SK-N-SH treated with all-trans-retinoic acid at 6 μM for 48 hours (cell line): ENCODE results near the gene REG3A.

Experiments used
- ARNTL ChIP-seq: fragments of 450-650 bp; formaldehyde crosslinking; IDR thresholded peaks from 2 replicates; pipeline ENCODE4 v1.5.0; 2020; ENCODE audit warnings: low read depth, mild to moderate bottlenecking, moderate library complexity, borderline replicate concordance
- CSDC2 ChIP-seq: fragments of 250-450 bp; sonication (Bioruptor Pico); IDR thresholded peaks from 2 replicates; pipeline ENCODE4 v1.5.0; 2020; ENCODE audit warnings: mild to moderate bottlenecking, moderate library complexity
- GLIS3 ChIP-seq: fragments of 250-450 bp; sonication (Bioruptor Pico); IDR thresholded peaks from 2 replicates; pipeline ENCODE4 v1.5.0; 2020; ENCODE audit warnings: mild to moderate bottlenecking, moderate library complexity
- PATZ1 ChIP-seq: fragments of 250-450 bp; sonication (Bioruptor Pico); IDR thresholded peaks from 2 replicates; pipeline ENCODE4 v1.8.0; 2020; ENCODE audit warnings: mild to moderate bottlenecking, moderate library complexity, borderline replicate concordance
- POU6F1 ChIP-seq: fragments of 250-450 bp; sonication (Bioruptor Pico); IDR thresholded peaks from 2 replicates; pipeline ENCODE4 v1.8.0; 2021; ENCODE audit warnings: low read depth, mild to moderate bottlenecking, moderate library complexity, borderline replicate concordance
- PPARA ChIP-seq: fragments of 250-450 bp; sonication (Bioruptor Pico); IDR thresholded peaks from 2 replicates; pipeline ENCODE4 v1.5.0; 2020; ENCODE audit warnings: mild to moderate bottlenecking, borderline replicate concordance
- RARB ChIP-seq: fragments of 250-450 bp; sonication (Bioruptor Pico); IDR thresholded peaks from 2 replicates; pipeline ENCODE4 v1.8.0; 2021; ENCODE audit warnings: mild to moderate bottlenecking, moderate library complexity
- SNAI2 ChIP-seq: fragments of 250-450 bp; sonication (Bioruptor Pico); IDR thresholded peaks from 2 replicates; pipeline ENCODE4 v1.5.0; 2020; ENCODE audit warnings: mild to moderate bottlenecking, moderate library complexity
- ZFP30 ChIP-seq: fragments of 450-650 bp; formaldehyde crosslinking; IDR thresholded peaks from 2 replicates; pipeline ENCODE4 v1.5.0; 2022; ENCODE audit warnings: mild to moderate bottlenecking, moderate library complexity
- ZNF565 ChIP-seq: fragments of 450-650 bp; formaldehyde crosslinking; conservative IDR thresholded peaks from 2 replicates; pipeline ENCODE4 v1.5.0; 2020; ENCODE audit warnings: low read depth, mild to moderate bottlenecking, moderate library complexity
- ZNF70 ChIP-seq: fragments of 450-650 bp; formaldehyde crosslinking; IDR thresholded peaks from 2 replicates; pipeline ENCODE4 v1.5.0; 2020; ENCODE audit warnings: mild to moderate bottlenecking, moderate library complexity
- TF ChIP-seq, protein P1 (sequence below): fragments of 250-450 bp; sonication (Bioruptor Pico); IDR thresholded peaks from 2 replicates; pipeline ENCODE4 v1.5.0; 2020; ENCODE audit warnings: mild to moderate bottlenecking, moderate library complexity

DNA sequence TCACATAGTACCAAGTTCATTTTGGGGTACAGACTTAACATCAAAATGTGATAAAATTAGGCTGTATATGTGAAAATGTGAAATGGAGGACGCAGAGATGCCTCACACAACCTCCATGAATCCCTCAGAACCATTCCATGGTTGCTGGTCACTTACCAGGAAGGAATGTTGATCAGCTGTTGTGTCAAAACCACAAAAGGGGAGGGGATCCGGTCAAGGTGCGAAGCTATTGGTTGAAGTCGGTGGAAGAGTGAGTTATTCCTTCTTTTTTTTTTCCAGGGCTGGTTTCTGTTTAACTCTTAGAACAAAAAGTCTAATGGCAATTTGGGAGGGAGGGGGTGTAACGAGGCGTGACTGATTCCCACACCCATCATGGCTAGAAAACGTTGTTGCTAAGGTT lies 32.3 kb upstream of the REG3A start:
- no peak for TF ChIP-seq ZNF565 (CRISPR knock-in tag)
- TF ChIP-seq ZNF70 (CRISPR knock-in tag), result no peak
- no peak for TF ChIP-seq ZFP30
- no peak for TF ChIP-seq PATZ1
- no peak for TF ChIP-seq ARNTL (CRISPR knock-in tag)
- TF ChIP-seq POU6F1 (CRISPR knock-in tag), result no peak
- TF ChIP-seq, protein P1, sequence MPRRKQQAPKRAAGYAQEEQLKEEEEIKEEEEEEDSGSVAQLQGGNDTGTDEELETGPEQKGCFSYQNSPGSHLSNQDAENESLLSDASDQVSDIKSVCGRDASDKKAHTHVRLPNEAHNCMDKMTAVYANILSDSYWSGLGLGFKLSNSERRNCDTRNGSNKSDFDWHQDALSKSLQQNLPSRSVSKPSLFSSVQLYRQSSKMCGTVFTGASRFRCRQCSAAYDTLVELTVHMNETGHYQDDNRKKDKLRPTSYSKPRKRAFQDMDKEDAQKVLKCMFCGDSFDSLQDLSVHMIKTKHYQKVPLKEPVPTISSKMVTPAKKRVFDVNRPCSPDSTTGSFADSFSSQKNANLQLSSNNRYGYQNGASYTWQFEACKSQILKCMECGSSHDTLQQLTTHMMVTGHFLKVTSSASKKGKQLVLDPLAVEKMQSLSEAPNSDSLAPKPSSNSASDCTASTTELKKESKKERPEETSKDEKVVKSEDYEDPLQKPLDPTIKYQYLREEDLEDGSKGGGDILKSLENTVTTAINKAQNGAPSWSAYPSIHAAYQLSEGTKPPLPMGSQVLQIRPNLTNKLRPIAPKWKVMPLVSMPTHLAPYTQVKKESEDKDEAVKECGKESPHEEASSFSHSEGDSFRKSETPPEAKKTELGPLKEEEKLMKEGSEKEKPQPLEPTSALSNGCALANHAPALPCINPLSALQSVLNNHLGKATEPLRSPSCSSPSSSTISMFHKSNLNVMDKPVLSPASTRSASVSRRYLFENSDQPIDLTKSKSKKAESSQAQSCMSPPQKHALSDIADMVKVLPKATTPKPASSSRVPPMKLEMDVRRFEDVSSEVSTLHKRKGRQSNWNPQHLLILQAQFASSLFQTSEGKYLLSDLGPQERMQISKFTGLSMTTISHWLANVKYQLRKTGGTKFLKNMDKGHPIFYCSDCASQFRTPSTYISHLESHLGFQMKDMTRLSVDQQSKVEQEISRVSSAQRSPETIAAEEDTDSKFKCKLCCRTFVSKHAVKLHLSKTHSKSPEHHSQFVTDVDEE (CRISPR knock-in tag), result no peak
- TF ChIP-seq GLIS3 (CRISPR knock-in tag), result no peak
- TF ChIP-seq SNAI2 (CRISPR knock-in tag), result no peak
- TF ChIP-seq CSDC2 (CRISPR knock-in tag), result no peak
- TF ChIP-seq RARB (CRISPR knock-in tag), result no peak
- TF ChIP-seq PPARA (CRISPR knock-in tag), result no peak
